CD4-positive, alpha-beta T cell treated with Interleukin-21 for 1 hour (primary cell): Measurements from ENCODE around the gene HOXD4.

Experiments used
- DNase-seq: peaks from one replicate; pipeline ENCODE4 v3.0.0-alpha.2; 2020

Gene HOXD4

GRCh38 chr2:176172895-176173566 lies 21.7 kb downstream of the HOXD4 start:
- no peak for DNase-seq

- no peak for DNase-seq
These were observed 22.4 kb downstream of the HOXD4 start for GRCh38 chr2:176173567-176174381.

GRCh38 chr2:176174382-176174823 lies 23.1 kb downstream of the HOXD4 start:
- no peak for DNase-seq

GRCh38 chr2:176174824-176175708 lies 23.7 kb downstream of the HOXD4 start:
- DNase-seq = no peak

GRCh38 chr2:176175709-176176607 lies 24.6 kb downstream of the HOXD4 start:
- no peak for DNase-seq

- no peak for DNase-seq
These were observed 26.3 kb downstream of the HOXD4 start for GRCh38 chr2:176177580-176178037.

- no peak for DNase-seq
These were observed 26.8 kb downstream of the HOXD4 start for GRCh38 chr2:176178038-176178756.

- no peak for DNase-seq
These were observed 27.5 kb downstream of the HOXD4 start for GRCh38 chr2:176178757-176179295.

- DNase-seq = no peak
These were observed 30.2 kb downstream of the HOXD4 start for GRCh38 chr2:176181551-176181950.

GRCh38 chr2:176182671-176183070 lies 31.3 kb downstream of the HOXD4 start:
- no peak for DNase-seq

GRCh38 chr2:176184749-176185148 lies 33.4 kb downstream of the HOXD4 start:
- no peak for DNase-seq

GRCh38 chr2:176186024-176186423 lies 34.7 kb downstream of the HOXD4 start:
- DNase-seq = no peak

- DNase-seq = no peak
These were observed 36.0 kb downstream of the HOXD4 start for GRCh38 chr2:176187200-176187898.

- DNase-seq = no peak
These were observed 36.8 kb downstream of the HOXD4 start, which contains the start of gene HOXD1 for GRCh38 chr2:176187899-176188773. Gene HOXD1, plus strand, starts transcription at chr2:176188668. Its CDS starts 134 bp downstream, at chr2:176188802.

GRCh38 chr2:176188774-176189680 lies 37.7 kb downstream of the HOXD4 start:
- DNase-seq = no peak

- DNase-seq = no peak
These were observed 38.6 kb downstream of the HOXD4 start for GRCh38 chr2:176189681-176190641.

GRCh38 chr2:176192351-176192750 lies 41.0 kb downstream of the HOXD4 start:
- no peak for DNase-seq
